Dermis microvascular lymphatic vessel endothelial cell (primary cell): ENCODE data around the gene GRM7. TPM values are rescaled to one million over a fixed set of nuclear protein-coding genes. Genes with fewer than 3 reads are reported as not detected.
A peak's percentile ranks its signal among the peaks of the same experiment; 100 is the strongest.

Experiments used
- DNase-seq, 2 donors: peaks; one replicate each; pipeline versions ENCODE4 v3.0.0 to v3.0.0-alpha.2; 2010; ENCODE audit warnings: low read depth in 2 of 2
- total RNA-seq: library from RNA; depleted of rRNA; stranded (reverse); fragments of >200 nt; gene quantifications from 2 replicates; pipeline ENCODE4 v1.2.1, GENCODE V29; 2014

Gene GRM7
- not detected in 2 replicates for total RNA-seq

- DNase-seq, result no peak
These were observed at the start of gene GRM7 for GRCh38 chr3:6860954-6861624. GRM7 (plus strand) TSS chr3:6861115.

GRCh38 chr3:6821411-6821810 lies 39.5 kb upstream of the GRM7 start:
- no peak for DNase-seq

DNA sequence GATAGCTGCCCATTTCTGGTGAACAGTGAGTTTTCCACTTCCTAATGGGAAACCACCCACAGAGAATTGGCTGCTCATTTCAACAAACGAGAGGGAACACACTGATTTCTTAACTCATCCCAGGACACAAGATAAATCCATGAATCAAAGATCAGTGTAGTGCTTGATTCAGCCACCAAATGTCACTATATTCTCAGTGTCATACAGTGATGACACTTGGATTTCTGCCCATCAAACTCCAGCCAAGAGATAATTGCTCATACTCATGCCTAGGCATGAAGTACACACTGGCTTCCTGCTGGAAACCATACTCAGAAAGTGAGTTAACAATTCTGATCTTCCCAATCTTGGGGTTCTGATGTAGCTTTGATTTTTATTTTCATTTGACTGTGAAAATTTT lies 35.4 kb upstream of the GRM7 start:
- no peak for DNase-seq

- DNase-seq, result no peak
These were observed 33.5 kb upstream of the GRM7 start for GRCh38 chr3:6827453-6827852.

GRCh38 chr3:6844723-6845122 lies 16.2 kb upstream of the GRM7 start:
- no peak for DNase-seq

DNA sequence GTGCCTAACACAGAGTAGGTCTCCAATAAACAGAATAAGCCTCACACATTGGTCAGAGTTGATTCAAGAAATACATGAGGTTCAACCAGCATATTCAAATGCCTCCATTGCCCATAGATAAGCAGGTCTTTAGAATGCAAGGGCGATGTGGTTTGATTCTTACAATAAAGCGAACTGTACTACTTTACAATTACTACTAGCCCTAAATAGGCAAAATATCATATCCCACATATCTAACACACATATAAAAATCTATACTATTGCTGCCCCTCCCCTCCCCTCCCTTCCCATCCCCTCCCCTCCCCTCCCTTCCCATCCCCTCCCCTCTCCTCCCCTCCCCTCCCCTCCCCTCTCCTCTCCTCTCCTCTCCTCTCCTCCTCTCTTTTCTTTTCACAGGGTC lies 6.7 kb upstream of the GRM7 start:
- no peak for DNase-seq

- DNase-seq, result no peak
These were observed 3.4 kb upstream of the GRM7 start for GRCh38 chr3:6857510-6857909.

- DNase-seq, result no peak
These were observed 564 bp upstream of the GRM7 start for GRCh38 chr3:6860149-6860953.

DNA sequence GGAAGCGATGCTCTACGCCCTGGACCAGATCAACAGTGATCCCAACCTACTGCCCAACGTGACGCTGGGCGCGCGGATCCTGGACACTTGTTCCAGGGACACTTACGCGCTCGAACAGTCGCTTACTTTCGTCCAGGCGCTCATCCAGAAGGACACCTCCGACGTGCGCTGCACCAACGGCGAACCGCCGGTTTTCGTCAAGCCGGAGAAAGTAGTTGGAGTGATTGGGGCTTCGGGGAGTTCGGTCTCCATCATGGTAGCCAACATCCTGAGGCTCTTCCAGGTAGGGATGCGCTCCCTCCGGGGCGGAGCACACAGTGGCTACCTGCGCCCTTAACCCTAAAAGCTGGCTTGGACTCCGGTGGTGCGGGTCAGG lies 698 bp downstream of the GRM7 start:
- no peak for DNase-seq

GRCh38 chr3:6862041-6862879 lies 1.3 kb downstream of the GRM7 start:
- no peak for DNase-seq

DNA sequence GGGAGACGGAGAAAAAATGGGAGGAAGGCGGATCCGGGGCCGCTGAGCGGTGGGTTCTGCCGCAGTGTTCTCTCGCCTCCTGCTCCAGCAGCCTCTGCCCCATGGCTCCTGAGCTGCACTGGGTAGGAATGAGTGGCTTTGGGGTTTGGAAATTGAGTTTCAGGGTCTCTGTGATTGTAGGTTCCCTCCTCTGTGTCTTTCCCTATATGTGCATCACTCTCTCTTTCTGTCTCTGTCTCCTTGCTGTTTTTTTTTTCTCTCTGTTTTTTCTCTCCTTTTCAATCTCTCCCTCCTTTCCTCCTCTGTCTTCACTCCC lies 1.9 kb downstream of the GRM7 start:
- no peak for DNase-seq

GRCh38 chr3:6867269-6867668 lies 6.4 kb downstream of the GRM7 start:
- no peak for DNase-seq

DNA sequence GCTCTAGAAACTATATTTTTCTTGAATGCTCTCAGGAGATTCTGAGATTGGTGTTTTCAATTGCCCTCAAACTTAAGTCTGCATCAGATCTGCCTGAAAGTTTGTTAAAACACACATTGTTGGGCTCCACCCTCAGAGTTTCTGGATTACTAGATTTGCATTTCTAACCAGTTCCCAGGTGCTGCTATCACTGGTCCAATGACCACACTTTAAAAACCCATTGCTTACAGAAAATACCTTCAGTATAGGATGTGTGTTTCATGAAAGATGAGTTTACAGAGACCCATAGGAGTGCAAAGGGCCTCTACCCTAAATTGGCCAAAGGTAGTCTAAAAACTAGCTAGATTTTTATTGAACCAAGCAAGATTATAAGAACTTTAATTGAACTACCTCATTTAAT lies 17.8 kb downstream of the GRM7 start:
- no peak for DNase-seq

GRCh38 chr3:6912240-6912639 lies 51.3 kb downstream of the GRM7 start:
- DNase-seq, result no peak

GRCh38 chr3:6915898-6916297 lies 55.0 kb downstream of the GRM7 start:
- no peak for DNase-seq

- no peak for DNase-seq
These were observed 60.2 kb downstream of the GRM7 start for GRCh38 chr3:6921066-6921465.

DNA sequence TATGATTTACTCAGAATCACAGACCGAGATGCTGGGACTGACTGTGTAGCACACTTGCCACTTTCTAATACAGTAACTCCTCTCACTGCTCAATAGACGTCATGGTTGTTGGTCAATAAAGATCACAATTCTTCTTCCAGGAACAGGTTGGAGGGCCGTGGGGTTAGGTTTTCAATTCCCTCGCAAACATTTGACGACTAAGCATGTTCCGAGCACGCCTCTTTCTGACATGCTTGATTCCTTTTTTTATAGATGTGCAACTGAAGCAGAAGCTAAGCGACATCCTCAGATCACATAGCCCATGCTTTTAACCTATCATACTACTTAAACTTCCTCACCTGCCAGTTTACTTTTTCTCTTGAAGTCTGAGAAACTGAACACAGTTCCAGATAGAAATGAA lies 61.0 kb downstream of the GRM7 start:
- DNase-seq, result no peak

- DNase-seq, result no peak
These were observed 67.1 kb downstream of the GRM7 start for GRCh38 chr3:6928064-6928463.

DNA sequence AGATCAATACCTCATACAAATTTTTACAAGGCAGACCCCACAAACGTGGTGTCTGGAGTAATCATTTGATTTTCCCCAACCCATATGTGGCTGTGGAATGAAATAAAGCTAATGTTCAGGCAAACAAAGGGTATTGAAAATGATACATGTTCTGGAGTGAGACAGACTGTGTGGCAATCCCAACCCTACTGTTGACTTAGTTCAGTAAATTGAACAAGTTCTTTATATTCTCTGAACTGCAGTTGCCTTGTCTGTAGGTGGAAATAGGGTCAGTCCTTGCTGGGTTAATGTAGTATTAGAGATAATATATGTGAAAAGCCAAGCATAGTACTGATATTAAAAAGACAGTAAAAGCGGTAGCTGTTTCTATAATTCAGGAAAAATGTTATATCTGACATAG lies 69.0 kb downstream of the GRM7 start:
- DNase-seq, result no peak

DNA sequence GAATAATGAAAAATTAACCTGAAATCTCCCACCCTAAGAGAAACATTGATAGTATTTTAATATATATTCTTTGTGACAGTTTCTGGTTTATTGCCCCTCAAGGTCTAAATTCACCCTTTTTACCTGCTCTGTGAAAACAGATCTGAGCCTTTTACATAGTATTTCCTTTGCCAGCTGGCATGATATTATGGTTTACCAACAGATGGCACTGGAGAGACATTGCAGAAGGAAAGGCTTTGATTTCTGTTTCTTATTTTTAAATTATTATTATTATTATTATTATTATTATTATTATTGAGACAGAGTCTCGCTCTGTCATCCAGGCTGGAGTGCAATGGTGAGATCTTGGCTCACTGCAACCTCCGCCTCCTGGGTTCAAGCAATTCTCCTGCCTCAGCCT lies 74.5 kb downstream of the GRM7 start:
- DNase-seq, result peak in 1 of 2 donors; percentile 5

DNA sequence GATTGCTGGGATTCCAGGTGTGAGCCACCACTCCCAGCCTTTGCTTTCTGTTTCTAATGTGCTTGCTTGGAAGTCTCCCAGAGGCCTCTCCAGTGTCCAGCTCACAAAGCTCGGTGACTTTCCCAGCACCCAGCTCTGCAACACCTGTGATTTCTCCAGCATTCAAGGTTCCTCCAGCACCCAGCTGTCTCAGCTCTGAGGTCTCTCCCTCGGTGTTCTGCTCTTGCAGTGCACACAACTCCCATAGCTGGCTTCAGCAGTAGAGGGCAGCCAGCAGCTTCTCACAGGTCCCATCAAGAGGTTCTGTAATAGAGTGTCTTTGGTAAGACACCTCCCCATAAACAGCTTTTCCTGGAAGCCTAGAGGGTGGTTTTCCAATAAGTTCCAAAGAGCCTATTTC lies 75.1 kb downstream of the GRM7 start:
- no peak for DNase-seq

GRCh38 chr3:6962801-6963200 lies 101.9 kb downstream of the GRM7 start:
- no peak for DNase-seq

DNA sequence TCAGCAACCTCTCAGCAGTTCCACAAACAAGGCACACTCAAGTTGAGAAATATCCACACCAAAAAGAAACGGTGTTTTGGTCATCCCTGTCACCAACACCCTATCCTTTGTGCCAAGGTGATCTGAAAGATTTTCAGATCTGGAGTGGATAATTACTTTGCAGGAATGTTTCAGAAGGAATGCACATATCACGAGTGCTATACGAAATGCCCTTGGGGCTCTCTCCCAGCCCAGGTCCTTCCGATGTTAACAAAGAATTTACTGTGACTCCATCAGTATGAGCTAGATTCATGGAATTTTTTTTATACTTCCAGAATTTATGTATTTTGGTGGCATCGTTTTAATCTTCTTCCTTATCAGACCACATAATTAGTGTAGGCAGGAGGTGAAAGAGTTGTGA lies 105.0 kb downstream of the GRM7 start:
- no peak for DNase-seq
